H7 (cell line): ENCODE data around the gene GIMD1. TPM values are rescaled to one million over a fixed set of nuclear protein-coding genes. Genes with fewer than 3 reads are reported as not detected.

ENCODE experiments used
- DNase-seq: peaks from one replicate; pipeline ENCODE4 v3.0.0; 2012
- H3K27me3 ChIP-seq: 2 replicates; pipeline ENCODE4 v1.6.0; 2011; ENCODE audit warnings: mild to moderate bottlenecking, low read length; ENCODE audit not compliant: control insufficient read depth, insufficient read depth
- H3K36me3 ChIP-seq: replicated peaks from 2 replicates; pipeline ENCODE4 v1.5.1; 2011; ENCODE audit warnings: low read length; ENCODE audit not compliant: control insufficient read depth, insufficient read depth
- H3K4me3 ChIP-seq: 2 replicates; pipeline ENCODE4 v1.5.1; 2011; ENCODE audit warnings: low read depth, mild to moderate bottlenecking, control low read depth, low read length, moderate library complexity; ENCODE audit not compliant: insufficient read depth
- total RNA-seq: library from RNA; depleted of rRNA; stranded (reverse); fragments of >200 nt; shearing (Covaris generic); gene quantifications from 2 replicates; pipeline ENCODE4 v1.2.3, GENCODE V29; 2014

The GIMD1 gene
- total RNA-seq, 1 experiment from 2014 or later = not detected

DNA sequence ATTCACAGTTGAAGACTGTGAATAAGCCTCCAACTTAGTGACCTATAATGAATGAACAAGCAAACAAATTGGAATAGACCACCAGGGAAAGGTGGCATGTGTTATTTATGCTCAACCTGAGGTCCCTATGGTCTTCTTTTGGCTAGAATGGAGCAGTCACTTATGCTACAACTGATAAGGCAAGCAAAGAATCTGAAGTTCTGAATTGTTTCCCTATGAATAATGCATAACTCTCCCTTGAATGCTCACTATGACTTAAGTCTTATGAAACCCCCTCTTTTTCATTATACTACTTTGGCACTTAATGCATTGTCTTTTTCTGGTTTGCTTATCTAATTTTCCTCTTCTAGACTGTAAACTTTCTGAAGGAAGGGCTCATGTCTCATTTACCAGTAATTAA is 2.6 kb downstream of the GIMD1 start:
- H3K36me3 ChIP-seq = no peaks in the 10 kb centered on the region
- no peak overlapping the region for H3K4me3 ChIP-seq
- H3K27me3 ChIP-seq = no peaks in the 10 kb centered on the region
- DNase-seq = no peak

DNA sequence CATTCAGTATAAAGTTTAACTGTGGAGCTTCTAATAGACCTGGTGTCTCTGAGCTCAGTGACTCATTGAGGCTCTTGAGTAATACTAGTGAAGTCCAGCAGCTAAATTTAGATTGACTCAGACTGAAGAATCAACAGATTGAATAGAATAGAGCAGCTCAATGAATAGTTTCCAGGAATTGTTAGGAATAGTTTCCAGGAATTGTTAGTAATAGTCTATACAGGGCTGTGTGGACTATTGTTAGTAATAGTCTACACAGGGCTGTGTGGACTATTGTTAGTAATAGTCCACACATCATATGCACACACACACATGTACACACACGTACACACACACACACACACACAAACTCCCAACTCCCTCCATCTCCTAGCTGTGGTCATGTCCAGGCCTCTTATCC is 3.0 kb downstream of the GIMD1 start:
- Histone ChIP-seq H3K4me3 (no peak overlapping the region), H3K27me3 (no peaks in the 10 kb centered on the region), H3K36me3 (no peaks in the 10 kb centered on the region)
- DNase-seq = no peak

DNA sequence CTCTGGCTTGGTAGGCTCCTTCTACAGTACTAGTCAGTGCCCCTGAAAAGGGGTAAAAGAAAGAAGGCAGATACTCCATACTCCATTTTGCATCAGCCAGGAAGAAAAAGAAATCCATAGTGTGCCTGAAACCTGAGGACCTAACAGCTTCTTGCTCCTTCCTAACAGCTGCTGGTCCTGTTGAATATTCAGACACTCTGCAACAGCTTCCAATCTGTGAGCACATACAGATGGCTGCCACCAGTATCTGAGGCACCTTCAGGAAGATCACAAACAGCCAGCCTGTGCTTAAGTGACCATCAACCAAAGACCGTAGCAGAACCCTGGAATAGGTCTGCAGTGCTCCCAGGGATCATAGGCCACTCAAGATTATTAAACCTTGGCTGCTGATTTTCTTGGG is 4.3 kb downstream of the GIMD1 start:
- Histone ChIP-seq H3K4me3 (no peak overlapping the region), H3K36me3 (no peaks in the 10 kb centered on the region), H3K27me3 (no peaks in the 10 kb centered on the region)
- DNase-seq = no peak

DNA sequence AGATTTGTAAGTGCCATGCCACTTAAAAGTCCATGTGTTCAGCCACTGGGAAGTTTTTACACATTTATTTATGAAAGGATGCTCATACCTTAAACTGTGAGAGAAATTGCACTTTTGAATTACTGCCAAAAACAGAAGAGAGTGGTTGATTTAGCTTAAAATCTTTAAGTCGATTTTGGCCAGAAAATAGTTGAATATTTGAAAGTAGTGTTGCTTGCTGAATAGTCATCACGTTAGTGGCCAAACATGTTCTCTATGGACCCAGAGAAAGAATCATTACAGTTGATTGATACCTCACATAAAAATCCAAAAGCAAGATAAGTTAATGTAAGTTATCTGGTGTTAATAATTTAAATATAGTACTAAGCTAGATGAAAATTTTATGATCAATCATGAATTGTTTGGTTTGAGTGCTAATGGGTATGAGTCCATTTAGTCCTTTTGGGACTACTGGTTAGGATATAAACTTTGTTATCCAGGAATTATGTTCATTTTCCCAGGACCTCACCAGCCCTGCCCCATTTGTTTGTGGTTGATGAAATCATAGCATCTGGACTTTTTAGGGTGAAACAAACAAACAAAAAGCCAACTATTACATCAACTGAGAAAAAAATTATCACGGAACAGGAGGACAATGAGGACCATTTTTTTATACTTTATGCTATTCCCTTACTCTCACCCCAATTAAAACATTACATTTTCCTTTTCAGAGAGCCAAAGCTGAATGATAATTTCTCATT is 6.3 kb downstream of the GIMD1 start:
- DNase-seq = no peak
- Histone ChIP-seq H3K36me3 (no peaks in the 10 kb centered on the region), H3K27me3 (no peaks in the 10 kb centered on the region), H3K4me3 (no peak overlapping the region)

DNA sequence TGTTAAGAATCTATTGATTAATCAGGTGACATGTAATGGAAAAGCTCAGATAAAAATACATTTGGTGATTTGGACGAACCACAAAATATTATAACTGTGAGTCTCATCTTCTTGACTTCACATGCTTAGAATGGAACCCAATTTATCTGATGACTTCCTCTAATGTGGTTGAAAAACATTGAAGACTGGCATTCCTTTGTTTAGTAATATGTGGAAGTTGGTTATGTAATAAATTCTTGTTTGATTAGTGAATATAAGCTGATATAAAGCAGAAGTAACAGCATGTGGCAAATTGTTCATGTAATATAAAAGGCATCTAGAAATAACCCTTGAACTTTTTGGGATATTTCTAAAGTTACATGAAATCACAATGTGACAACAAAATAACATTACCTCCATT is 9.7 kb downstream of the GIMD1 start:
- Histone ChIP-seq H3K36me3 (no peaks in the 10 kb centered on the region), H3K27me3 (no peaks in the 10 kb centered on the region), H3K4me3 (no peak overlapping the region)
- DNase-seq = no peak

DNA sequence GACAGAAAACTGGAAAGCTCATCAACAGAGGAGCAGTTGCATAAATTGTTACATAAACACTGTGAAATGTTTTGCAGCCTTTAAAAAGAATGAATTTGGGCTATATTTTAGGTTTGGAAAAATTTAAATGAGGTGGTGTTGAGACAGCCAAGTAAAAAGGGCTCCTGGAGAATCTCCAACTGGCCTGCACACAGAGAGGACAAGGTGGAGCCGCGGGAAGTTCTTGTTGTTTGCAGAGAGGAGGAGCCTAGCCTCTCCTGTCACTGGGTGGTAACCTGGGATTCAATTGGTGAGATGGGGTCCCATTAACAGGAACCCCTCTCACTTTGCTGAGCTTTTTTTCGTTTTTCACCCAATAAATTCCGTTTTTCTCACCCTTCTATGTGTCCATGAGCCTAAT is 13.4 kb downstream of the GIMD1 start:
- Histone ChIP-seq H3K27me3 (no peaks in the 10 kb centered on the region), H3K4me3 (no peak overlapping the region), H3K36me3 (no peaks in the 10 kb centered on the region)
- no peak for DNase-seq

DNA sequence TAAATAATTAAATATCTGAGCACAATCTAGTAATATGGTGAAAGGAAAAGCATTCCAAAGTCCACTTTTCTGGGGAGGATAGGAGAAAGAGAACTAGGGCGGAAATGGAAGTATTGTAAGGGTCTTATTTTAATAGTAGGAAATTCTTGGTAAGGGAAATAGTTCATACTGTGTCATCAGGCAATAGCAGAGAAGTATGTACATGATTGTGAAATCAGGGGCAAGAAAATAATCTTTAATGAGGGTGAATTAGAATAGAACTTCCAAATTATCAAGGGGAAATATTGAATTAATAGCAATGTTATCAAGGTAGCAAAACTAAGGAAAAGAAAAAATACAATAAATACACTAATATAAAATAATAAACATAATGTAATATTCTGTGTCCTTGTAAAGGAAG is 14.8 kb downstream of the GIMD1 start:
- Histone ChIP-seq H3K27me3 (no peaks in the 10 kb centered on the region), H3K36me3 (no peaks in the 10 kb centered on the region), H3K4me3 (no peak overlapping the region)
- DNase-seq = no peak

DNA sequence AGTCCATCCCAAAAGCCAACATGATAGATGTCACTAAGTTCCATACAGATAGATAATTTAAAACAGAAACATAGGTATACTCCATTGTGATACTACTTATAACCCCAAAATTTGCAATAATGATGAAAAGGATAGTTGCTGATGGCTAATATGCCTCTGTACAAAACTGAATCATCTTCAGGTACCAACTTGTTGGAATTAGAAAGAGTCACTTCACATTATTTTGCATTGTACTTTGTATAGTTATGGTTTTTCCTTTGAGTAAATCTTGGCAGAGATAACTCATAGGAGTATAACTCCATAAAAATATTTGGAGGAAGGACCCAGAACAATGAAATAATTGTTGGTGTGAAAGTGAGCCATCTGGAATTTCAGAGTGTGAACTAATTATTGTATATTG is 17.6 kb downstream of the GIMD1 start:
- Histone ChIP-seq H3K36me3 (no peaks in the 10 kb centered on the region; the same call in 1 of the 2 replicates), H3K27me3 (no peaks in the 10 kb centered on the region), H3K4me3 (no peak overlapping the region)
- DNase-seq = no peak

DNA sequence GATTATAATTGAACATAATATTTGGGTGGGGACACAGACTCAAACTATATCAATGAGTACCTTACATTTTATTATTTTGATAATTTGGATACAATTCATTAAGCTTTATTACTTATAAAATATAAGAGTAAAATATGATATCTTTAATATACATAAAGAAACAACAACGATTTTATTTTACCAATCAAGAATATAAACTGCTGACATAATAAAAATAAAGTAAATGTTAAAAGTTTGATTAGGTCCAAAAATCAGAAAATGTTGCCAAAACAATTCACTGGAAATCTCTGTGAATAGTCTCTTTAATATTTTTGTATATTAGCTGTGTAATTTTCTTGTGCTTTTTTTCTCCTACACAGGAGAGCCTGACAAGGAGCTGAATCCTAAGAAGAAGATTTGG is 21.4 kb downstream of the GIMD1 start:
- no peak for DNase-seq
- H3K36me3 ChIP-seq = no peaks in the 10 kb centered on the region; the same call in 1 of the 2 replicates
- no peaks in the 10 kb centered on the region for H3K27me3 ChIP-seq
- no peak overlapping the region for H3K4me3 ChIP-seq

DNA sequence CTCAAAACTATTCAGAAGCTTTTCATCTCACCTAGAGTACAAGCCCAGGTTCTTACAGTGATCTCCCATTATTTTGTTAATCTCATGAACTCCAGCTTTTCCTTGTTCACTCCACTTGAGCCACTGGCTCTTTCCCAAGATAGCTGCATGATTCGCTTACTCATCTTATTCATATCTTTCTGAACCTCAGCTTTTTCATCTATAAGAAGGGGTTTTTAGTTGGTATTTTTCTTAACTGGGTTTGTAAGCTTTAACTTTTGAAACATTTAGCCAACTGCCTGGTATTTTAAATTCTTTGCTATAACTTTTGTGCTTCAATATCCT is 24.0 kb downstream of the GIMD1 start:
- DNase-seq = no peak
- H3K4me3 ChIP-seq = no peak overlapping the region
- no peaks in the 10 kb centered on the region for H3K27me3 ChIP-seq
- no peaks in the 10 kb centered on the region; the same call in 1 of the 2 replicates for H3K36me3 ChIP-seq

DNA sequence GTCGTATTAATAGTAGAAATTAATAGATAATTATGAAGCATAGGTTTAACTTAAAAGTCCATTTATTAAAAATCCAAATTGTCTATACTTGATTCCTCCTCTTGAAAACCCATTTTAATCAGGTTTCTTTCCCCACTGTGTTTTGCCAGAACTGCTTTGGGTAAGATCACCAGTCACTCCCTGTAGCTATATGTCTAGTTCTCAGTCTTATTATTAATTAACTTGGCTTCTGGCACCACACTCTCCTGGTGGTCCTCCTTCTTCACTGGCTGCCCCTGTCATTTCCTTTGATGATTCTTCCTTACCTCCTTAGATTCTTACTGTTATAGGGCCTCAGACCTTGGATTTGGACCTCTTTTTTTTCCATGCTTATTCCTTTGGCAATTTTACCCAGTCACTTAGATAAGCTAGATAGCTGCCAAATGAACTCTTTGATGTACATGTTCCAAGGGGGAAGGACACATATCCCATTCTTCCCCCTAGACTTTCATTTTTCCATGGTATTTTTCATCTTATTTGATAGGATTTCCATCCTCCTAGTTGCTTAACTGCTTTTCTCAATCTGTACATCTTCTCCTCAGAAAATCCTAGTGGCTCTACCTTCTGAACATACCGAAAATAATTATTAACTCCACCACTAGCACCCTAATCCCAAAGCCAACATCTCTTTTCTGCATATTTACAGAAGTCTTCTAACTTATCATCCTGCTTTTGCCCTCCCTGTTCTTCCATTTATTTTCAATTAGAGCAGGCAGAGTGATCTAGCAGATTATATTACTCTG is 24.5 kb downstream of the GIMD1 start:
- no peak for DNase-seq
- Histone ChIP-seq H3K4me3 (no peak overlapping the region), H3K36me3 (no peaks in the 10 kb centered on the region; the same call in 1 of the 2 replicates), H3K27me3 (no peaks in the 10 kb centered on the region)

DNA sequence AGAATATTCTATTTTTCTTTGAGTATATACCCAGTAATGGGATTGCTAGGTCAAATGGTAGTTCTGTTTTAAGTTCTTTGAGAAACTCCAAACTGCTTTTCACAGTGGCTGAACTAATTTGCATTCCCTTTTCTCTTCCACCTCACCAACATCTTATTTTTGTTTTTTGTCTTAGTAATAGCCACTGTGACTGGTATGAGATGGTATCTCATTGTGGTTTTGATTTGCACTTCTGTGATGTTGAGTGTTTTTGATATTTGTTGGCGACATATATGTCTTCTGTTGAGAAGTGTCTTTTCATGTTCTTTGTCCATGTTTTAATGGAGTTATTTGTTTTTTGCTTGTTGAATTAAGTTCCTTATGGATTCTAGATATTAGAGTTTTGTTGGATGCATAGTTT is 27.8 kb downstream of the GIMD1 start:
- H3K27me3 ChIP-seq = no peaks in the 10 kb centered on the region
- peaks cover 6% of the 10 kb centered on the region for H3K36me3 ChIP-seq
- DNase-seq = no peak
- no peak overlapping the region for H3K4me3 ChIP-seq

DNA sequence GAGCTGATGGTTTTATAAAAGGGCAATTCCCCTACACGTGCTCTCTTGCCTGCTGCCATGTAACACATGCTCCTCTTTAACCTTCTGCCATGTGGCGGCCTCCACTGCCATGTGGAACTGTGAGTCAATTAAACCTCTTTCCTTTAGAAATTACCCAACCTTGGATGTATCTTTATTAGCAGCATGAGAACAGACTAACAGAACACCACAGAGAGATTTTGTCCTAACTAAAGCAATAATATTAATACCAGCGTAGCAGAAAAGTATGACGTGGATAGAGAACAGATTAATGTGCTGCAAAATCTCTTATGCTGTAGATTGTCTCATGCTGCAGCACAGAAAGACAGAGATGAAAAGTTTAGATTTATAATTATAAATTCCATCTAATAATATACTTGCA is 29.1 kb downstream of the GIMD1 start:
- peaks cover 6% of the 10 kb centered on the region for H3K36me3 ChIP-seq

DNA sequence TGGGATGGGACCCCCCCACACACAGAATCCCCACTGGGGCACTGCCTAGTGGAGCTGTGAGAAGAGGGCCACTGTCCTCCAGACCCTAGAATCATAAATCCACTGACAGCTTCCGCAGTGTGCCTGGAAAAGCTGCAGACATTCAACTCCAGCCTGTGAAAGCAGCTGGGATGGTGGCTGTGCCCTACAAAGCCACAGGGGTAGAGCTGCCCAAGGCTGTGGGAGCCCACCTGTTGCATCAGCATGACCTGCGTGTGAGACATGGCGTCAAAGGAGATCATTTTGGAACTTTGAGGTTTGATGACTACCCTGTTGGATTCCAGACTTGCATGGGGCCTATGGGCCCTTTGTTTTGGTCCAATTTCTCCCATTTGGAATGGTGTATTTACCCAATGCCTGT is 29.9 kb downstream of the GIMD1 start:
- peaks cover 6% of the 10 kb centered on the region for H3K36me3 ChIP-seq
- H3K27me3 ChIP-seq = no peaks in the 10 kb centered on the region
- DNase-seq = no peak
- H3K4me3 ChIP-seq = no peak overlapping the region

More for the DNA sequence above, 29.1 kb downstream of the GIMD1 start:
- no peak overlapping the region for H3K4me3 ChIP-seq
- H3K27me3 ChIP-seq = no peaks in the 10 kb centered on the region
- DNase-seq = no peak

DNA sequence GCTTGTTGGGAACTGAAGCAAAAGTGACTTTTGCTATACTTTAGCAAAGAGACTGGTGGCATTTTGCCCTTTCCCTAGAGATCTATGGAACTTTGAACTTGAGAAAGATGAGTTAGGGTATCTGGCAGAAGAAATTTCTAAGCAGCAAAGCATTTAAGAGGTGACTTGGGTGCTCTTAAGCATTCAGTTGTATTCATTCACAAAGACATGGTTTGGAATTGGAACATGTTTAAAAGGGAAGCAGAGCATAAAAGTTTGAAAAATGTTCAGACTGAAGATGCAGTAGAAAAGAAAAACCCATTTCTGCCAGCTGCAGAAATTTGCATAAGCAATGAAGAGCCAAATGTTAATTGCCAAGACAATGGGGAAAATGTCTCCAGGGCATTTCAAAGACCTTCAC is 30.7 kb downstream of the GIMD1 start:
- no peak overlapping the region for H3K4me3 ChIP-seq
- H3K27me3 ChIP-seq = no peaks in the 10 kb centered on the region
- no peak for DNase-seq
- peaks cover 6% of the 10 kb centered on the region for H3K36me3 ChIP-seq
